Fibroblast of lung (primary cell): Measurements from ENCODE around the gene HEG1. TPM values are rescaled to one million over a fixed set of nuclear protein-coding genes. Genes with fewer than 3 reads are reported as not detected.

ENCODE experiments used
- DNase-seq, 2 donors: peaks; one replicate each; pipeline versions ENCODE4 v3.0.0 to v3.0.0-alpha.2; 2010; ENCODE audit warnings: low read depth in 2 of 2
- H2AFZ ChIP-seq: 2 replicates; pipeline ENCODE4 v1.5.1; 2012; ENCODE audit warnings: low read length, control low read depth, inconsistent platforms
- H3K27ac ChIP-seq: 2 replicates; pipeline ENCODE4 v1.5.1; 2011; ENCODE audit warnings: low read length, control low read depth; ENCODE audit not compliant: insufficient read depth
- H3K27me3 ChIP-seq: 2 replicates; pipeline ENCODE4 v1.5.1; 2011; ENCODE audit warnings: mild to moderate bottlenecking, low read length; ENCODE audit not compliant: control insufficient read depth, insufficient read depth
- H3K36me3 ChIP-seq: 2 replicates; pipeline ENCODE4 v1.5.1; 2011; ENCODE audit warnings: low read length; ENCODE audit not compliant: control insufficient read depth, insufficient read depth
- H3K4me1 ChIP-seq: 2 replicates; pipeline ENCODE4 v1.5.1; 2011; ENCODE audit warnings: low read length; ENCODE audit not compliant: control insufficient read depth, insufficient read depth; ENCODE audit errors: extremely low read depth
- H3K4me2 ChIP-seq: 2 replicates; pipeline ENCODE4 v1.5.1; 2011; ENCODE audit warnings: low read length, control low read depth; ENCODE audit not compliant: insufficient read depth; ENCODE audit errors: extremely low read depth
- H3K4me3 ChIP-seq, 4 experiments: fragments of 200-600 bp in 1 of 4; sonication (generic) in 1 of 4; replicated peaks in 1 of 4; 2 replicates each; pipeline ENCODE4 v1.5.1; 2011 to 2016; ENCODE audit warnings: low read length in 4 of 4, low read depth in 3 of 4, mild to moderate bottlenecking in 3 of 4, control low read depth in 2 of 4, inconsistent platforms in 1 of 4, mixed read lengths in 1 of 4; ENCODE audit not compliant: insufficient read depth in 1 of 4; ENCODE audit errors: control extremely low read depth in 1 of 4
- H3K79me2 ChIP-seq: 2 replicates; pipeline ENCODE4 v1.5.1; 2012; ENCODE audit warnings: mild to moderate bottlenecking, low read length, inconsistent platforms; ENCODE audit not compliant: control insufficient read depth, insufficient read depth
- H3K9ac ChIP-seq: 2 replicates; pipeline ENCODE4 v1.5.1; 2011; ENCODE audit warnings: mild to moderate bottlenecking, low read length, control low read depth; ENCODE audit not compliant: insufficient read depth
- H3K9me3 ChIP-seq: 2 replicates; pipeline ENCODE4 v1.5.1; 2012; ENCODE audit warnings: low read depth, low read length; ENCODE audit not compliant: control insufficient read depth, insufficient read depth
- H4K20me1 ChIP-seq: 2 replicates; pipeline ENCODE4 v1.5.1; 2011; ENCODE audit warnings: low read length; ENCODE audit not compliant: control insufficient read depth, insufficient read depth; ENCODE audit errors: extremely low read depth
- EZH2 ChIP-seq: IDR thresholded peaks from 2 replicates; pipeline ENCODE4 v1.5.1; 2012; ENCODE audit warnings: low read length, control low read depth, mild to moderate bottlenecking; ENCODE audit errors: missing control alignments
- polyA plus RNA-seq, 2 donors: library from polyadenylated mRNA; depleted of rRNA in 1 of 2; stranded (reverse) in 1 of 2; unstranded in 1 of 2; fragments of >200 nt; gene quantifications; 2 replicates each; pipeline ENCODE4 v1.2.1, GENCODE V29; 2011 to 2012; ENCODE audit warnings: missing spikeins in 1 of 2
- total RNA-seq: library from RNA; depleted of rRNA; stranded (reverse); fragments of >200 nt; gene quantifications from 2 replicates; pipeline ENCODE4 v1.2.1, GENCODE V29; 2014
- TF ChIP-seq, protein P1 (sequence below), 2 donors: IDR thresholded peaks in 1 of 2; conservative IDR thresholded peaks in 1 of 2; 1 replicate in 1 of 2; 2 replicates in 1 of 2; pipeline ENCODE4 v1.5.1; 2011 to 2012; ENCODE audit warnings: low read length in 2 of 2, control low read depth in 1 of 2, inconsistent platforms in 1 of 2, low read depth in 1 of 2, mild to moderate bottlenecking in 1 of 2

The HEG1 gene
- total and polyA plus RNA-seq, 2 donors (not counting 1 experiment from before 2014, with no cell fraction given), result 137 to 305 TPM

DNA sequence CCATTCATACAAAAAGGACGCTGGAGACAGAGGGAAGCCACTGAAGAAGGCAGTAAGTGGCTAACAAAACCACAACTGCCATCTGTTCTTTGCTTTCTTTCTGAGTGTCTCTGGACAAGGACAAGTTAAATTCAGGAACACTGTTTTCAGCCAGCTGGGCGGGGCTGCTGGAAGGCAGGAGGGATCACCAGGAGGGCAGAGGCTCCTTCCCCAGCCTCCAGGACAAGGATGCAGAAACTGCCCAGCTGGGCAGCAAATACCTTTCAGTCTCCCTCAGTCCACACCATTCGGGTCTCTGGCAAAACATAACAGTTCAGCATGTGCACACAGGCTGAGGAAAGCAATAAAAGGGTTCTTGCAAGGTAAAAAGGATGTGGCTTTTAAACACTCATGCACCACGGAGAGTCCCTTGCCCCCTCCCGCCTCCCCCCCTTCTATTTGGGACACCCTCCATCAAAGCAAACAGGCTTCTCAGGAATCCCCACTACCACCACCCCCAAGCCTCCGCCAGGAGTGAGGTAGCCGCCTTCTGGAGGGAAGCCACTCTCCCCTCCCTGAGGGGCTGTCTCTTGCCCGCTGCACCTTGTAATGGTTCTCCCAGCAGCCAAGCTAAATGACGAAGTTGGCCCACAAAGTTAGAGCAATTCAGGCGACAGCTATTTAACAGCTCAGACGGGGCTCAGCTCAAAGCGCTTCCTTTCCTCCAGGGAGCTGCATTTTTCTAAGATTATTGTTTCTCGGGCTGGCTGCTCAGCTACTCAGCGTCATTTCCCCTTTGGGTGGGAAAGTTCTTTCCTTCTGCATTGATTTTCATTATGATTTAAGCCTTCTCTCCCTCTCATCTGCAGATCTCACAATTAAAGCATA is 3.8 kb downstream of the HEG1 start:
- Histone ChIP-seq H3K9ac (peak overlapping the region; percentile 30), H3K4me3 (peak overlapping the region; percentile 65 to 97 (median 84)), H3K27ac (peak overlapping the region; percentile 87), H3K79me2 (peaks cover 77% of the 10 kb centered on the region), H2AFZ (no peak overlapping the region), H3K9me3 (no peaks in the 10 kb centered on the region), H3K4me2 (peak overlapping the region; percentile 92), H4K20me1 (no peaks in the 10 kb centered on the region), H3K36me3 (peaks cover 7% of the 10 kb centered on the region), H3K4me1 (peaks cover 26% of the 10 kb centered on the region), H3K27me3 (no peaks in the 10 kb centered on the region)
- TF ChIP-seq, protein P1, sequence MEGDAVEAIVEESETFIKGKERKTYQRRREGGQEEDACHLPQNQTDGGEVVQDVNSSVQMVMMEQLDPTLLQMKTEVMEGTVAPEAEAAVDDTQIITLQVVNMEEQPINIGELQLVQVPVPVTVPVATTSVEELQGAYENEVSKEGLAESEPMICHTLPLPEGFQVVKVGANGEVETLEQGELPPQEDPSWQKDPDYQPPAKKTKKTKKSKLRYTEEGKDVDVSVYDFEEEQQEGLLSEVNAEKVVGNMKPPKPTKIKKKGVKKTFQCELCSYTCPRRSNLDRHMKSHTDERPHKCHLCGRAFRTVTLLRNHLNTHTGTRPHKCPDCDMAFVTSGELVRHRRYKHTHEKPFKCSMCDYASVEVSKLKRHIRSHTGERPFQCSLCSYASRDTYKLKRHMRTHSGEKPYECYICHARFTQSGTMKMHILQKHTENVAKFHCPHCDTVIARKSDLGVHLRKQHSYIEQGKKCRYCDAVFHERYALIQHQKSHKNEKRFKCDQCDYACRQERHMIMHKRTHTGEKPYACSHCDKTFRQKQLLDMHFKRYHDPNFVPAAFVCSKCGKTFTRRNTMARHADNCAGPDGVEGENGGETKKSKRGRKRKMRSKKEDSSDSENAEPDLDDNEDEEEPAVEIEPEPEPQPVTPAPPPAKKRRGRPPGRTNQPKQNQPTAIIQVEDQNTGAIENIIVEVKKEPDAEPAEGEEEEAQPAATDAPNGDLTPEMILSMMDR (conservative IDR thresholded peaks at IDR 0.05 in 1 of 2, IDR thresholded peaks at IDR 0.05 in 1 of 2; ENCODE audit: low read depth in 1 of 2, low read length in 2 of 2), result no peak
- no peak for TF ChIP-seq EZH2
- DNase-seq, result peak; percentile 71 to 95

DNA sequence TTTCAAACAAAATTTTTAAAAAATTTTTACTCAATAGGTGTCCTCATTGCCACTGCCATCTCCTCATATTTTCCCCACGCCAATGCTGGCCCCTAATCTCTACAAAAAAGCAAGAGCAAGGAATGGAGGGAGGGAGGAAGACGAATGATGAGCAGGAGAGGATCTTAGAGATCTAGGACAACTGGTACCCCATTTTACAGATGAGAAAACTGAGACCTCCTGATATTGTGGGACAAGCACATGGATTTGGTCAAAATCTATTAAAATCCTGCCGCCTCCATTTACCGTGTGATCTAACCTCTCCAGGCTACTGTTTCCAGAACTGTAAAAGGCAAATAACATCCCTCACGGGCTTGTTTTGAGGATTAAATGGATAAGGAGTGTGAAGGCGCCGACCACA is 4.6 kb downstream of the HEG1 start:
- peaks cover 9% of the 10 kb centered on the region for H3K36me3 ChIP-seq

DNA sequence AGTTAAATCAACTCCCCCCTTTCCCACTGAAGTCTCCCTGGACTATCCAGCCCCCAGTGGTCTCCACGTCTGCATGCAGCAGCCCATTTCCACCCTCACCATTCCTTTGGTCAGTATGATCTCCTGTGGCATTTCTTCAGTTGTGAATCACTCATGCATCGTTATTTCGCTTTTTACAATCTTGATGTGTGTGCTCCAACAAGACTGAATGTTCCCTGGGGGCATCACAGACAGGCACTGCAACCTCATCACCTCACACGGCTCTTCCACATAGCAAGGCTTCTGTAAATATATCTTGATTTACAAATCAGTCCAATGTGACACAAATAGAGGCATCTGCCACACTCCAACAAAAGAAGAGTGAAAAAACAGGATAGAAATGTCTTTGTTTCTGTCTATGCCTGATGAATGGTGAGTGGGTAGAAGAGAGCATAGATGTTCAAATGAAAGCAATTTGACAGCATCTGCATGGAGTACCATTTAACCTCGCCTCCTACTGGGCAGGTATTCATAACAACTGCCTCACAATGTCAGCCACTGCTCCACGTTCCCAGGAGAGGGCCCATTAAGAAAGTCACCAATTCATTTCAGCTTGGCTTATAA is 5.2 kb downstream of the HEG1 start:
- Histone ChIP-seq H3K27ac (no peak overlapping the region), H3K4me2 (no peak overlapping the region), H3K79me2 (peaks cover 89% of the 10 kb centered on the region), H3K9ac (no peak overlapping the region), H3K4me1 (peaks cover 28% of the 10 kb centered on the region), H4K20me1 (no peaks in the 10 kb centered on the region), H2AFZ (no peak overlapping the region), H3K9me3 (no peaks in the 10 kb centered on the region), H3K27me3 (no peaks in the 10 kb centered on the region), H3K36me3 (peaks cover 9% of the 10 kb centered on the region), H3K4me3 (no peak overlapping the region)
- DNase-seq, result no peak
- TF ChIP-seq, protein P1 (conservative IDR thresholded peaks at IDR 0.05 in 1 of 2, IDR thresholded peaks at IDR 0.05 in 1 of 2; ENCODE audit: low read depth in 1 of 2, low read length in 2 of 2), result no peak
- TF ChIP-seq EZH2, result no peak

More for the DNA sequence above, 4.6 kb downstream of the HEG1 start:
- peaks cover 84% of the 10 kb centered on the region for H3K79me2 ChIP-seq
- no peak for DNase-seq
- peaks cover 25% of the 10 kb centered on the region for H3K4me1 ChIP-seq
- no peaks in the 10 kb centered on the region for H3K9me3 ChIP-seq
- H3K27ac ChIP-seq, result peak overlapping the region; percentile 87
- no peaks in the 10 kb centered on the region for H4K20me1 ChIP-seq
- peak overlapping the region in 3 of 4 experiments; percentile 78 to 97 (median 91) for H3K4me3 ChIP-seq
- TF ChIP-seq, protein P1 (conservative IDR thresholded peaks at IDR 0.05 in 1 of 2, IDR thresholded peaks at IDR 0.05 in 1 of 2; ENCODE audit: low read depth in 1 of 2, low read length in 2 of 2), result no peak
- no peak for TF ChIP-seq EZH2
- no peak overlapping the region for H2AFZ ChIP-seq
- peak overlapping the region; percentile 92 for H3K4me2 ChIP-seq
- H3K9ac ChIP-seq, result peak overlapping the region; percentile 21
- H3K27me3 ChIP-seq, result no peaks in the 10 kb centered on the region
